K562 (cell line): ENCODE data around the gene ANKZF1. TPM values are rescaled to one million over a fixed set of nuclear protein-coding genes. Genes with fewer than 3 reads are reported as not detected.

Source experiments
- ATAC-seq: fragments of 200-7000 bp; cut with Tn5 transposase; 3 replicates; pipeline ENCODE4 v1.9.1; 2020; ENCODE audit warnings: moderate library complexity
- BruUV-seq: library from RNA; stranded (reverse); fragments of 400-500 nt; replicated peaks from 2 replicates; lab custom pipeline; 2021; lab: Mats Ljungman, UMichigan
- CTCF ChIA-PET: fragments of 300-600 bp; formaldehyde crosslinking; extraction: SDS; loops from one replicate; lab custom pipeline; 2021; ENCODE audit warnings: low intra/inter-chr PET ratio; lab: Yijun Ruan, JAX
- POLR2A ChIA-PET: fragments of 300-600, 350-650 bp; sonication (Branson Sonifier 250); formaldehyde crosslinking; extraction: SDS; loops from one replicate; lab custom pipeline; 2021; ENCODE audit warnings: antibody characterized with exemption, inconsistent platforms; lab: Yijun Ruan, JAX
- DNase-seq, 4 experiments: peaks; one replicate each; pipeline versions ENCODE4 v3.0.0 to v3.0.0-alpha.2; 2011 to 2018; ENCODE audit warnings: low spot score in 3 of 4, mixed read lengths in 3 of 4; ENCODE audit errors: extremely low read depth in 1 of 4
- FAIRE-seq: peaks from 2 replicates; lab custom pipeline; 2011; peaks lifted over from hg19 to GRCh38; lab: Jason Lieb, UNC
- H2AFZ ChIP-seq: 2 replicates; pipeline ENCODE4 v1.6.0; 2011; ENCODE audit warnings: low read depth, low read length, control low read depth, inconsistent platforms
- H3K27ac ChIP-seq: fragments of 200-600 bp; 3 replicates; pipeline ENCODE4 v1.8.0; 2011; ENCODE audit warnings: low read depth, mild to moderate bottlenecking, control low read depth, inconsistent platforms, low read length, moderate library complexity, mixed read lengths; ENCODE audit errors: extremely low read depth
- H3K27me3 ChIP-seq, 2 experiments: fragments of 300-600 bp in 1 of 2; 2 replicates in 1 of 2; 3 replicates in 1 of 2; pipeline versions ENCODE4 v1.6.0 to v1.8.0; 2011; ENCODE audit warnings: inconsistent platforms in 2 of 2, low read length in 2 of 2, mild to moderate bottlenecking in 1 of 2, mixed read lengths in 1 of 2, moderate library complexity in 1 of 2; ENCODE audit not compliant: control insufficient read depth in 2 of 2, insufficient read depth in 2 of 2
- H3K36me3 ChIP-seq: fragments of 300-600 bp; 3 replicates; pipeline ENCODE4 v1.8.0; 2011; ENCODE audit warnings: mild to moderate bottlenecking, low read length, inconsistent platforms; ENCODE audit not compliant: control insufficient read depth, insufficient read depth
- H3K4me1 ChIP-seq, 2 experiments: fragments of 200-600 bp in 1 of 2; replicated peaks in 1 of 2; 2 replicates in 1 of 2; 3 replicates in 1 of 2; pipeline versions ENCODE4 v1.5.1 to v1.8.0; 2011; ENCODE audit warnings: inconsistent platforms in 2 of 2, low read length in 2 of 2, mild to moderate bottlenecking in 1 of 2, mixed read lengths in 1 of 2, moderate library complexity in 1 of 2; ENCODE audit not compliant: control insufficient read depth in 2 of 2, insufficient read depth in 2 of 2
- H3K4me2 ChIP-seq: 2 replicates; pipeline ENCODE4 v1.6.1; 2011; ENCODE audit warnings: low read length, control low read depth, inconsistent platforms, mixed read lengths; ENCODE audit not compliant: insufficient read depth
- H3K4me3 ChIP-seq: fragments of 200-600 bp; sonication (generic), shearing (Covaris generic); 2 replicates; pipeline ENCODE4 v1.5.1; 2016; ENCODE audit warnings: control low read depth, inconsistent platforms
- H3K79me2 ChIP-seq: fragments of 200-600 bp; 3 replicates; pipeline ENCODE4 v1.8.0; 2011; ENCODE audit warnings: low read length, inconsistent platforms; ENCODE audit not compliant: control insufficient read depth, insufficient read depth
- H3K9ac ChIP-seq, 2 experiments: 2 replicates each; pipeline versions ENCODE4 v1.6.0 to v1.6.1; 2011; ENCODE audit warnings: low read depth in 2 of 2, low read length in 2 of 2, control low read depth in 1 of 2, inconsistent platforms in 1 of 2, mild to moderate bottlenecking in 1 of 2, mixed read lengths in 1 of 2; ENCODE audit not compliant: insufficient read depth in 1 of 2
- H3K9me1 ChIP-seq: one replicate; pipeline ENCODE4 v1.6.0; 2011; ENCODE audit warnings: inconsistent platforms, mild to moderate bottlenecking, low read length, moderate library complexity; ENCODE audit not compliant: control insufficient read depth, insufficient read depth
- H3K9me3 ChIP-seq: replicated peaks from 2 replicates; pipeline ENCODE4 v1.5.1; 2011; ENCODE audit warnings: low read depth, low read length, inconsistent platforms; ENCODE audit not compliant: control insufficient read depth, insufficient read depth
- H4K20me1 ChIP-seq: replicated peaks from 2 replicates; pipeline ENCODE4 v1.6.1; 2011; ENCODE audit warnings: low read length, inconsistent platforms, mixed read lengths; ENCODE audit not compliant: control insufficient read depth, insufficient read depth
- CUX1 ChIP-seq: fragments of 200-800 bp; sonication (Bioruptor generic); IDR thresholded peaks from 2 replicates; pipeline ENCODE4 v1.6.1; 2016; ENCODE audit warnings: missing genetic modification characterization, missing compliant biosample characterization
- KAT2B ChIP-seq: IDR thresholded peaks from one replicate; pipeline ENCODE4 v1.6.1; 2012; ENCODE audit warnings: low read depth, mild to moderate bottlenecking, control low read depth, inconsistent platforms, low read length, moderate library complexity
- MAX ChIP-seq: sonication (generic); formaldehyde crosslinking; IDR thresholded peaks from 2 replicates; pipeline ENCODE4 v1.9.0; 2022; ENCODE audit warnings: mild to moderate bottlenecking, missing genetic modification reagents
- RBM34 ChIP-seq: fragments of 200-400 bp; formaldehyde crosslinking; IDR thresholded peaks from 2 replicates; pipeline ENCODE4 v1.6.1; 2018; ENCODE audit warnings: low read length, borderline replicate concordance; ENCODE audit not compliant: insufficient read depth
- SNRNP70 ChIP-seq: fragments of 200-400 bp; formaldehyde crosslinking; optimal IDR thresholded peaks from 2 replicates; pipeline ENCODE3; 2017; ENCODE audit warnings: low read depth, low read length
- SPI1 ChIP-seq: IDR thresholded peaks from 2 replicates; pipeline ENCODE4 v1.6.1; 2011; ENCODE audit warnings: low read depth, low read length, control low read depth, borderline replicate concordance
- WGBS: fragments of 100-300 bp; shearing (Covaris generic); methylation state at CpG from one replicate; pipeline ENCODE4 v1.1.6; 2016; ENCODE audit warnings: low coverage, mixed read lengths; ENCODE audit not compliant: insufficient coverage; ENCODE audit errors: missing lambda C conversion rate; 5-methylcytosine and 5-hydroxymethylcytosine counted together
- in situ Hi-C: fragments of 300-500 bp; cut with MboI; formaldehyde crosslinking; loops from 4 replicates; pipeline ENCODE4 v1.15.0; 2018; ENCODE audit warnings: inconsistent platforms, mixed read lengths
- intact Hi-C: fragments of 100-400 bp; cut with micrococcal nuclease; formaldehyde crosslinking; loops from 2 replicates; pipeline ENCODE4 v1.14.2; 2022
- polyA plus RNA-seq, 8 experiments: library from polyadenylated mRNA; depleted of rRNA in 4 of 8; stranded (reverse) in 5 of 8; unstranded in 3 of 8; fragments of >200 nt; fragmentation: Nextera tagmentation in 2 of 8; fragmentation: Illumina TruSeq in 1 of 8; extraction: Ambion mirVana in 2 of 8; extraction: Trizol in 1 of 8; gene quantifications; 2 replicates each; pipeline versions ENCODE4 v1.2.1 to v1.2.3, GENCODE V29; 2011 to 2014; ENCODE audit warnings: inconsistent platforms in 1 of 8, missing spikeins in 1 of 8
- total RNA-seq, 7 experiments: library from RNA; depleted of rRNA in 6 of 7; stranded (reverse); fragments of >200 nt in 6 of 7; fragmentation: Illumina TruSeq in 2 of 7; extraction: Trizol in 2 of 7; gene quantifications; 2 replicates each; pipeline versions ENCODE4 v1.2.1 to v1.2.3, GENCODE V29; 2011 to 2021; ENCODE audit warnings: low replicate concordance in 1 of 7

ANKZF1 gene
- total and polyA plus RNA-seq, 9 of the 15 experiments (the other 6 are each of a cell fraction or from before 2014, with no cell fraction given), result 3.1 to 60.6 (median 31.0) TPM

DNA sequence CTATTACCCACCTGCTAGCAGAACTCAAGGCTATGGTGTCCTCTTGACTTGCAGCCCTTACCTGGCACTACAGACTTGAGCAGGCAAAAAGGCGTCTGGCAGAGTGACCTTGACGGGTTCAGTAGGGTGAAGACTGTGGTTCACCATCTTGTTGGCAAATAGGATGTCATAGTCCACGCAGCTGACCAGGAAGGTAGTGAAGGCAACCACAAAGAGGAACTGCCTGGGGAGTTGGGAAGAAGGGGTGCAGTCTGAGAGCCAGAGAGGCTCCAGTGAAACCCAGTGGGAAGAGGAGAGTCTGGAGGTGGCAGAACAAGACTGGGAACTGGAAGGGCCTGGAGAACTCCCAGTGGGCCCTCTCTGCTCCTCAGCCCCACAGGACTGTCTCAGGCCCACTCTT is 4.3 kb upstream of the ANKZF1 start:
- no peak for FAIRE-seq
- Histone ChIP-seq H2AFZ (no peak overlapping the region), H3K4me2 (no peak overlapping the region), H4K20me1 (no peaks in the 10 kb centered on the region), H3K9ac (no peak overlapping the region; a peak in 1 of 4 replicates), H3K36me3 (peaks cover 67% of the 10 kb centered on the region), H3K79me2 (peaks cover 34% of the 10 kb centered on the region), H3K4me1 (peaks cover 9 to 24% of the 10 kb centered on the region in 2 experiments; a peak in 3 of 5 replicates), H3K27ac (no peak overlapping the region; the same call in 2 of the 3 replicates), H3K27me3 (no peaks in the 10 kb centered on the region), H3K9me3 (no peaks in the 10 kb centered on the region), H3K4me3 (no peak overlapping the region), H3K9me1 (no peaks in the 10 kb centered on the region)
- BruUV-seq, result no TSS peak
- no peak for ATAC-seq
- intact Hi-C loops (loop anchor here (5.0 kb wide), 1 partner anchor 72 kb away; no protein-coding TSS in a partner anchor), in situ Hi-C loops (no loop called here)
- TF ChIP-seq CUX1 (no peak), SPI1 (0 out of 2 replicates have a peak, but pooled peaks have one; percentile 27), MAX (CRISPR knock-in tag) (no peak), KAT2B (no peak), SNRNP70 (no peak), RBM34 (no peak)
- no peak for DNase-seq
- 92% methylated on average over 3 of the region's 3 CpGs for WGBS
- ChIA-PET CTCF (no interaction called here), POLR2A (no interaction called here)
